Middle frontal gyrus (tissue), 1 donor: Measurements from ENCODE around the gene CDH12.
"Not testable (repeated sequence)": the region's sequence is repeated elsewhere in the genome, so short reads cannot be mapped to it uniquely, and the experiment has no call there.

Experiments used
- DNase-seq: peaks from one replicate; pipeline ENCODE4 v3.0.0-alpha.2; 2015; ENCODE audit warnings: low spot score; ENCODE audit errors: extremely low spot score

Gene CDH12

GRCh38 chr5:22852807-22853660 lies at the start of gene CDH12:
CDH12 (minus strand) TSS chr5:22853344.
- DNase-seq, result no peak

GRCh38 chr5:22901885-22902284 lies 48.7 kb upstream of the CDH12 start:
- no peak for DNase-seq

- no peak for DNase-seq
These were observed 47.7 kb upstream of the CDH12 start for GRCh38 chr5:22900801-22901310.

DNA sequence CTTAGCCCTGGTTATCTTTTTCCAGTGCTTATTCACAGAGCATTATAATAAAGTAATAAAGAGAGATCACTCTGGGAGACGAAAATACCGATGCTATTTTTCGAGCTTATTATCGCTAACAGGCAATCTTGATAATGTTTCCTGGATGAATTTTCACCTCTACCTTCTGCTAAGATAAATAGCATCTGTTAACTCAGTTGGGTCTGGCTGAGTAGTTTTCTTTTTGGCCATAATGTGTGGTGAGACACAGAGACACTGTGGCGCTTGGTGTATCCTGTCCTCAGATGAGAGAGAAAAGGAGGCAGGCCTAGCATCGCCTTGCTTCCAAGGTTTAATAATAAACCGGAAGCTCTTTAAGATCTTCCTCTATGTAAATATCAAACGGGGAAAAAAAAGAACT lies 46.2 kb upstream of the CDH12 start:
- no peak for DNase-seq

DNA sequence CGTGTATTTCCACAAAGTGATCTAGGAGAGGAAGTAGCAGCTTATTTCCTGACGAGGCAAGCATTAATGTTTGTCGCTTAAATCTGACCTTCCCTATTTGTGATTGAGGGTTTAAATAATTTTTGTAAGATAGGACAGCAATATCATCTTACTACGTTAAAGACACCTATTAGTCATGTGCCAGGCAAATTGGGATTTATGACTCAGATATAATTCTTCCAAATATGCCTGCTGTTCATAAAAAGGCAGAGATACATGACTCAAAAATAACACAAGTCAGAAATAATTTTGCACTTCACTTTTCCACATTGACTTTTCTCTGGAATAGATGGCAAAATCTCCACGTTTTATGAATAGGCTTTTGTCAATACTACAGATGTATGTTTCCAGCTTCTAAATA lies 43.0 kb upstream of the CDH12 start:
- DNase-seq, result no peak

DNA sequence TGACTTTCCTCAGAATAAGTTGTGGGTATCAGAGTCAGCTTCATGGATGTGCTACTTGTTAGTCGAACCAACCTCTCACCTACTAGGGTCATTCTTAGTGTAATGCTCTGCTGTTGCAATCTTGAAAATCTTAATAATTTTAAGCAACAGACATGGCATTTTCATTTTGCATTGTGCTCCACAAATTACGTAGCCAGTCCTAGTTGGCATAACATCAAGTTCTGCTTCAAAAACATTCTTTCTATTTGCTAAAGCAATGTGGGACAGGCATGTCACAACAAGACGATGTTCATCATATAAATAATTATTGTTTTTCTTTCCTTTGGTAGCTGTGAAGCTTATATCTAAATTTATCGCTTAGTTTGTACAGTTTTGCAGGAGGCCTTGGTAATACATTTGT lies 39.3 kb upstream of the CDH12 start:
- no peak for DNase-seq

- no peak for DNase-seq
These were observed 36.6 kb upstream of the CDH12 start for GRCh38 chr5:22889720-22890119.

GRCh38 chr5:22887566-22887965 lies 34.4 kb upstream of the CDH12 start:
- peak; percentile 20 for DNase-seq

- not testable (repeated sequence) for DNase-seq
These were observed 5.8 kb upstream of the CDH12 start for GRCh38 chr5:22858911-22859310.

DNA sequence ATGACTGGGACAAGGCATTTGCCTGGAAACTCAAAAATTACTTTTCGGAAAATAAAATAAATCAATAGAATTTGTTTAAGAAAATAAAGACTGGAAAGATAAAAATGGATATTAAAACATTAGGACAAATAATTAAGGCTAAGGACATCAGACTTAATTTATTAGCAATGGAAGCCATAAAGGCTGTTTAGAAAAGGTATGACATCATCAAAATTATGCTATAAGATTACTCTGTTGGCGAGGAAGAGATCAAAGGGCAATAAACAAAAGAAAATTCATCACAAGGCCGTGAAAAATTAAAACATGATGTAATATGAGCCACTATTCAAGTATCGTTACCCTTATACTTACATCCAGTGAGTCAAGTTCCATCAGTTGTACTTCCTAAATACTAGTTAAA lies 2.7 kb upstream of the CDH12 start:
- DNase-seq, result no peak

DNA sequence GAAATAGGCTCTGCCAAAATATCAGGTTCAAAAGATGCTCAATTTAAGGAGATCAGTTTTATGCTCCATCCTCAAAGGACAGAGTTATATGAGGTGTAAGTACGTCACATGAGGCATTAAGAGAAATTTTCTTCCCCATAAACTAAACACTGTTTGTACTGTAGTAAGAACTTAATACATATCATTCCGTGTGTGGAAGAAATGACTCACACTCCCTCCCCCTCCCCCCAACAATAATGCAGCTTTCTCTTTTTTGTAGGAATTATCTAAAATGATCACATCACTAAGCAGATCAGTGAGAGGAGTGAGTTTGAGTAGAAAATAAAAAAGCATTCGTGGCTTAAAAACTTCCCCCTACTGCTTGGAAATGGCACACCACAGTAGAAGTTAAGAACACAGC lies 2.2 kb downstream of the CDH12 start:
- no peak for DNase-seq

DNA sequence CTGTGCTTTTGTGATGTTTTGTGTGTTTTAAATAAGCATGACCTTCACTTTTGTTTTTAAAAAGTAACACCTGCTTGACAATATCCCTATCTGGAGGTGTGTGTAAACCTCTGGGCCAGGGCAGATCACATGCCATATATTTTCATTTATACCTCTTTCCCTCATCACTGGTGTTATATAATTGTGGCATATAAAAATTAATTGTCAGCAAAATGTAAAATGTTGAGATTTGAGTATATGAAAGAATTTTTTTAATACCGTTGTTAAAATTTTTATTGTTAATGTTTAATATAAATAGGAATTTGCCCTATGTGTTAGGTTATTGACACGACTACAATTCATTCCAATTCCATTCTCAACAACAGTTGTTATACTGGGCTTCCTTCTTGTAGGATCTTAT lies 6.5 kb downstream of the CDH12 start:
- DNase-seq, result no peak

DNA sequence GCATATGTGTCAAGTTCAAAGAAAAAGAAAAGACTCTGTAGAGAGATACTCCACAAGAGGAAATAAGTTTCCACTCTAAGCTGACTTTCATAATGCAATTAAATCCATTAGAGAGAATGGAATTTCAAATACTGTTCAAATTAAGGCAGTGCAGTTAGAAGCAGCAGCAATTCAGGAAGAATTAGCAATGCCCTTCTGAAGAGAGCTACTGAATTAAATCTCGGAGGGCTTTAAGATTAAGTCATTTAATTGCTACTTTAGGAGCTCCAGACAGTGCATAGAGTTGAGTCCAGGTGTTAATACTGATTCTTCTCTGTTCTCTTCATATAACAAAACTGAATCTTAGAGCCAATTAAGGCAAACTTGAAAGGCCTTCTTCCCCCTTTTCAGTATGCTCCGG lies 8.5 kb downstream of the CDH12 start:
- no peak for DNase-seq

GRCh38 chr5:22844155-22844554 lies 9.0 kb downstream of the CDH12 start:
- no peak for DNase-seq

- no peak for DNase-seq
These were observed 10.6 kb downstream of the CDH12 start for GRCh38 chr5:22842574-22842973.

GRCh38 chr5:22837803-22838202 lies 15.3 kb downstream of the CDH12 start:
- no peak for DNase-seq

- DNase-seq, result no peak
These were observed 17.5 kb downstream of the CDH12 start for GRCh38 chr5:22835686-22836085.

- DNase-seq, result no peak
These were observed 59.7 kb downstream of the CDH12 start for GRCh38 chr5:22793463-22793862.

DNA sequence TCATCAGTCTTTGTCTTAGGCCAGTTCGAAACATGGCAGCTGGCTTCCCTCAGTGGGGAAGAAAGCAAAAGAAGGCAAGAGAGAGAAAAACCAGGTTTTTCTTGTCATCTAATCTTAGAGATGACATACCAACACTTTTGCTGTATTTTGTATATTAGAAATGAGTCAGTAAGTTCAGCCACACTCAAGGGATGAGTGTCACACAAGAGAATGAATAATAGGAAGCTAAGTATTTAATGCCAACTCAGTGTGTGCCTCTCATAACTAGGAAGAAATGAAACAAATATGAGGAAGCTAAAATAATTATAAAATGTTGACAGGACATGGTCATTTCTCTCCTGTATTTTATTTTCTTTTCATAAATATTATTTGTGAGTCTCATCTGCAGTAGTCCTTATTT lies 65.3 kb downstream of the CDH12 start:
- DNase-seq, result no peak

DNA sequence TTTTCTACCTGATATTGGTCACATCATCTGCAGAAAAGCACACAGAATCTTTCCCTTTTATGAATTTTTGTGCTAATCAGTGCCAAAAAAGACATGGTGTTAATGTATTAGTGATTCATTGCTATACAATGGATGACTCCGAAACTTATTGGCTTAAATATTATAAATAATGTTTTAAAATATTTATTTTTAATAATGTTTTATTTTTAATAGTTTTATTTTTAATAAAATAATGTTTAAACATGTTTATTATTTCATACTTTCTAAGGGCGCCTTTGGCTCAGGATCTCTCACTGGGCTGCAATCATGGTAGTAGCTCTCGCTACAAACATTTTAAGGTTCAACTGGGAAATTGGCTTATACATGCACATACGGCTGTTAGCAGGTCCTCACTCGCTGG lies 65.7 kb downstream of the CDH12 start:
- DNase-seq, result no peak

DNA sequence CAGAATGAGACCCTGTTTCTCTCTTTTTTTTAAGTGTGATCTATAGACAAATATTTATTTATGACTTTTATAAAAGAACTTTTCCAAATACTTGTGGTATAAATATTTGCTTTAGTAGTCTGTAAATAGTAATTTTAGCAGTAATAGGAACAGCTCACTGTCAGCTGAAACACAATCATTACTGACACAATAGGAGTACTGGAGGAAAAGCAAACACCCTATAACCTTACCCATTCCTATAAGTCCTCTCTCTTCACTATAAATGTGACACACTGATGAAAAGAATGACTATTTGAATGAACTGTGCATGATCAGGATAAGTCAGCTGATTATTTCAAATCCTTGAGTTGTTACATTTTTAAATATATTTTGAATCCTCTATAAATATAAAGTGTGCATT lies 72.4 kb downstream of the CDH12 start:
- no peak for DNase-seq

- DNase-seq, result no peak
These were observed 73.6 kb downstream of the CDH12 start for GRCh38 chr5:22779499-22779898.

DNA sequence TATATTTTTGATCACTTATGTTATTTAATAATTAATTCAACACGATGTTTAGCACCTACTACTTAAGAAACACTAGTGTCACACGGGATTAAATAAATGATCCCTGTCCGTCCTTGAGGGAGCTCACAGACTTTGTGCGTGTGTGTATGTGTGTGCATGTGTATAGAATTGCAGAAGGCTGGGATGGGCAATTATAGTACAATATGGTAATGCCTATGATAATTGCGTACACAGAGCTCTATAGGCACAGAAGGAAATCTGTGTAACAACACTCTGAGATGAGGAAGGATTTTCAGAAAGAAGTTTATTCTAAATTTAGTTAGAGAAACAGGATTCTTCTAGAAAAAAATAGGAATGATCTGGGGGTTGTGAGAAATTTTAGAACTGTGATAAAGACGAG lies 76.9 kb downstream of the CDH12 start:
- no peak for DNase-seq
